ENCODE results near the gene PRKAR1B.

The PRKAR1B gene

DNA sequence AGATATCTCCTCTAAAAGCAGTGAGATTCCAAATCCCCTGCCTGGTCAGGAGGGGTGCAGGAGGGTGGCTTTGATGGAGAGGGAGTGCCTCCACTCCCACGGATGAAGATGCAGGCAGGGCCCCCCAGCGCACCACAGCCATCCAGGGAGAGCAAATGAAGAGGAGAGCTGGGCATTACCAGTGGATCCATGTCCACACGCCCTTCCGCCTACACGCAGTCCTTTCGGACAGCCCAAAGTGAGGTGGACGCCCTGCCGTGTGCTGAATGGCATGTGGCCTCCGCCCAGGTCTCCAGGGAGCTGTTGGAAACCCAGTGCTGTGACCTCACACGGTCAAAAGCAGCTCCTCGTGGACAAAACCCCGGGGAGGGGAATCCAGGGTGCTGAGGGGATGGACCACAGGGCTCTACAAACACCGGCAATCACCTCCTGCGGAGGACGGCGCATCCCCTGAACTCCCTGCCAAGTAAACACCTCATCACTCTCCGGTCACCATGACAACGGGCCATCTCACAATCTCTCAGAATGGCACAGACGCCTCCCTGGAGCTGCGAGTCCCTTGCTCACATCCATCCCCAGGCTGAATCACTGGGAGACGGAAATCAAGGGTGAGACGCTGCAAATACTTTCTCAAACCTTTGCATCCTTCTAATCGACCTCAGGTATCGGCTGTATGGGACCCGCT, 35.6 kb downstream of the PRKAR1B start:
- no peak for DNase-seq (ENCODE audit: low read depth)

GRCh38 chr7:690478-691360, 36.4 kb downstream of the PRKAR1B start:
- DNase-seq (ENCODE audit: low read depth) = no peak

GRCh38 chr7:685540-685939, 41.5 kb downstream of the PRKAR1B start:
- no peak for DNase-seq (ENCODE audit: low read depth)

- no peak for DNase-seq (ENCODE audit: low read depth)
Observed at GRCh38 chr7:684416-684815, 42.7 kb downstream of the PRKAR1B start.

GRCh38 chr7:683526-684205, 43.4 kb downstream of the PRKAR1B start:
- DNase-seq (ENCODE audit: low read depth) = no peak

DNA sequence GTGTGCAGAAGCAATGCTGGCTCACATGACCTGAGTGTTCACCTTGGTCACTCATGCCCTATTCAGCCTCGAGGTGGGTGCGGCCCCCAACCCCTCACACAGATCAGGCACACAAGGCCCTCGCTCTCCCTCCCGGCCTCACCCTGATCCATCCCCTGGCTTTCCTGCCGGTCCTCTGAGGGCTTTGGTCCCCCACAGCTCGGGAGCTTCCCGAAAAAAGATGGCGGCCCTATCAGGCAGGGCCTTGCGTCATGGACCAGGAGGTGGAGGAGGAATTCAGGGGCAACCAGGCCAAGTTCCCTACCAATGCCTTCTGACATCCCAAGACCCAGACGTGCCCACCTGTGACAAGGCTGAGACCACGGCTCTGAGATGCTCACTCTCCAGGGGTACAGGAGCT, 44.3 kb downstream of the PRKAR1B start:
- no peak for DNase-seq (ENCODE audit: low read depth)

- DNase-seq (ENCODE audit: low read depth) = no peak
Observed at GRCh38 chr7:681551-682307, 45.4 kb downstream of the PRKAR1B start.

- no peak for DNase-seq (ENCODE audit: low read depth)
Observed at GRCh38 chr7:680411-681127, 46.5 kb downstream of the PRKAR1B start.

- DNase-seq (ENCODE audit: low read depth) = no peak
Observed at GRCh38 chr7:676972-677385, 50.1 kb downstream of the PRKAR1B start.

GRCh38 chr7:676246-676971, 50.7 kb downstream of the PRKAR1B start:
- DNase-seq (ENCODE audit: low read depth) = no peak

DNA sequence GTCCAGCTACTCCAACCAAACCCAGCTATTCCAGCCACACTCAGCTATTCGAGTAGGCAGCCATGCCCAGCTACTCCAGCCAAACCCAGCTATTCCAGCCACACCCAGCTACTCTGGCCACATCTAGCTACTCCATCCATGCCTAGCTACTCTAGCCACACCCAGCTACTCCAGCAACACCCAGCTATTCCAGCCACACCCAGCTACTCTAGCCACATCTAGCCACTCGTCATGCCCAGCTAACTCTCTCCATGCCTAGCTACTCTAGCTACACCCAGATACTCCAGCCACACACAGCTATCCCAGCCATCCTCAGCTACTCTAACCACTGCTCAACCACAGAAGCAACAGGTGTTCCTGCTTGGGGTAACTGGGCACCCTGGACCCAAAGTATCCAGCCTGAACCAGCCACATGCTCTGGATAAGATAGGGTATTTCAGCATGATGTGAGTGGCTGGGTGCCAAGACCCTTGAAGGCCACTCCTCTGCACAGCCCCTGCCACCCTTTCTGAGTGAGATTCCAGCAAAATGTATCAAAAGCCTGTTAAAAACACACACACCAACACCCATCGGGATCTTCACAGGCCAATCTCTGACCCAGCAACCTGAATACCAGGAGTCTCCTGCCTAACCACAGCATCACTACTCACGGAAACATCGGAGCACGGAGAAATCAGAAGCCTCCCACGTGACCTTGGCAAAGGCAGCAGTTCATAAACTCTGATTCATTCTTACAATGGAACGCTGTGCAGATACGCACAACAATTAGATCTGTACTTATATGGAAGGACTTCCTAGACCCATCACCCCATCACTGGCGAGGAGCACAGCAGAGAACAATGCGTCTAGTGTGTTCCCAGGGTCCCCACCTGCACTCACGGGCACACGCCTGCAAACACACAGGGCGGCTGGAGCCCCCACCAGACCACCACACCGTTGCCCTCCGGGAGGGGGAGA, 52.3 kb downstream of the PRKAR1B start:
- no peak for DNase-seq (ENCODE audit: low read depth)

DNA sequence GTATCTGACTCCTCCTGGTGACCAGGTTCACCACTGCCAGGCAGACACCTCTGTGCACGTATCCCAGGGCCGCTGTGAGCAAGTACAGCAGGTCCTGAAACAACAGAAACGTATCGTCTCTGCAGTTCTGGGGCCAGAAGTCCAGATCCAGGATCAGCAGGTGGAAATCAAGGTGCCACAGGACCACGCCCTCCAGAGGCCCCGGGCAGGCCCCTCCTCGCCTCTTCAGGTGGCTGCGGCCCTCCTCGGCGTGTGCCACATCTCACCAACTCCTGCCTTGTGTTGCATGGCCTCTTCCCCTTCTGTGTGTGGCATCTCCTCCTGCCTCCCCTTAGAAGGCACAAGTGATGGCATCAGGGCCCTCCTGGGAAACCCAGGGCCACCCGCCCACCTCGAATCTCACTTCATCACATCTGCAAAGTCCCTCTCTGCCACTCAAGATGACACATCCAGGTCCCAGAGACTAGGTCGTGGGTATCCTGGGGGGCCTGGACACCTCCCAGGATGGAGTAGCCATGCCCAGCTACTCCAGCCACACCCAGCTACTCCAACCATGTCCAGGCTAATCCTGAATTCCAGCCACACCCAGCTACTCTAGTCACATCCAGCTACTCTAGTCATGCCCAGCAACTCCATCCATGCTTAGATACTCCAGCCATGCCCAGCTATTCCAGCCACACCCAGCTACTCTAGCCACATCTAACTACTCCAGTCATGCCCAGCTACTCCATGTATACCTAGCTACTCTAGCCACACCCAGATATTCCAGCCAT, 53.2 kb downstream of the PRKAR1B start:
- DNase-seq (ENCODE audit: low read depth) = no peak

GRCh38 chr7:672891-673290, 54.2 kb downstream of the PRKAR1B start:
- DNase-seq (ENCODE audit: low read depth) = no peak

GRCh38 chr7:671415-672042, 55.6 kb downstream of the PRKAR1B start:
- DNase-seq (ENCODE audit: low read depth) = no peak

DNA sequence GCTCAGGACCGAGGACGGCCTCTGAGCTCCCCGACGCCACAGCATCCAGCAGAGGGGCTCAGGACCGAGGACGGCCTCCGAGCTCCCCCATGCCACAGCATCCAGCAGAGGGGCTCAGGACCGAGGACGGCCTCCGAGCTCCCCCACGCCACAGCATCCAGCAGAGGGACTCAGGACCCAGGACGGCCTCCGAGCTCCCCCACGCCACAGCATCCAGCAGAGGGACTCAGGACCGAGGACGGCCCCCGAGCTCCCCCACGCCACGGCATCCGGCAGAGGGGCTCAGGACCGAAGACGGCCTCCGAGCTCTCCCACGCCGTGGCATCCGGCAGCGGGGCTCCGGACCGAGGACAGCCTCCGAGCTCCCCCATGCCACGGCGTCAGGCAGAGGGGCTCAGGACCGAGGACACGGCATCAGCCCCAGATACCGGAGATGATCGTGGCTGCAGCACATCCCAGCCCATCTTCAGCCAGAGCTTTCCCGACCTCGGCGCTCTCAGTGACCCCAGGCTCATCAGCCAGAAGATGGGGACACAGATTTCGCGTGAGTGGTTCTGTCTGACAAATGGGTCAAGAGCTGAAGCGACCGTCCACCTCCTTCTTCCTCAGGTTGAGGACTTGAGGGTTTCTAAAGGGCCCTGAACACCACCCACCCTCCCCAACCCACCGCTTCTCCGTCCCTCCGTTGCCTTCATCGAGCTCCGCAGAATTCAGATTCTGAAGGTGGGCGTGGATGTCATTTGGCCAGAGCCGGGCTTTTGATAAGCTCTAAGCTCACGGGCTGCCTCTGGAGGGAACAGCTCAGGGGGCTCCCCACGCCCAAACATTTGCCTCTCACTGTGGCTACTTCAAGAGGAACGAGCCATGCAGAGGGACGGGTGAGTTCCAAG, 56.3 kb downstream of the PRKAR1B start:
- DNase-seq (ENCODE audit: low read depth) = no peak

DNA sequence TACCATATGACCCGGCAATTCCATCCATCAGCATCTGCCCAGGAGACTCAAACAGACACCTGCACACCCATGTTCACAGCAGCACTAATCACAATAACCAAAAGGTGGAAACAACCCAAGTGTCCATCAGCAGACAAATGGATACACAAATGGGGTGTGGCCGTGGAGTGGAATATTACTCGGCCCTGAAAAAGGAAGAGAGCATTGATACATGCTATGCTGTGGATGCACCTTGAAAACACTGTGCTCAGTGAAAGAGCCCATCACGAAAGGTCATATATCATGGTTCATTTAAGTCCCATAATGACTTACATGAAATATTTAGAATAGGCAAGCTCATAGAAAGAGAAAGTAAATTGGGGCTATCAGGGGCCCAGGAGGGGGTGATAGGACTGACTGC, 58.1 kb downstream of the PRKAR1B start:
- no peak for DNase-seq (ENCODE audit: low read depth)

Data from stimulated activated CD8-positive, alpha-beta memory T cell treated with anti-CD3 and anti-CD28 coated beads, Interleukin-7, amount 100 ng/mL, for 24 hours (primary cell).